Smooth muscle cell (in vitro differentiated cells): ENCODE measurements around the gene USH1C. TPM values are rescaled to one million over a fixed set of nuclear protein-coding genes. Genes with fewer than 3 reads are reported as not detected.

Source experiments
- DNase-seq: peaks from one replicate; lab custom pipeline; 2025; ENCODE audit not compliant: unreplicated experiment; lab: John Stamatoyannopoulos, UW
- H2AFZ ChIP-seq: fragments of 200-600 bp; sonication (generic); 2 replicates; pipeline ENCODE4 v1.6.0; 2016; ENCODE audit warnings: antibody characterized with exemption, low read depth, mild to moderate bottlenecking
- H3F3A ChIP-seq: fragments of 200-600 bp; sonication (generic); 2 replicates; pipeline ENCODE4 v1.6.0; 2017; ENCODE audit warnings: antibody characterized with exemption, low read depth
- H3K27ac ChIP-seq: fragments of 200-600 bp; sonication (generic); 2 replicates; pipeline ENCODE4 v1.5.1; 2016; ENCODE audit warnings: low read depth, mild to moderate bottlenecking
- H3K27me3 ChIP-seq: fragments of 200-600 bp; sonication (generic); 2 replicates; pipeline ENCODE4 v1.6.1; 2016; ENCODE audit warnings: low read depth, mild to moderate bottlenecking
- H3K36me3 ChIP-seq: fragments of 200-600 bp; sonication (generic); 2 replicates; pipeline ENCODE4 v1.5.1; 2016; ENCODE audit warnings: low read depth
- H3K4me1 ChIP-seq: fragments of 200-600 bp; sonication (generic); 2 replicates; pipeline ENCODE4 v1.5.1; 2016; ENCODE audit warnings: low read depth
- H3K4me2 ChIP-seq: fragments of 200-600 bp; sonication (generic); 2 replicates; pipeline ENCODE4 v1.6.0; 2016; ENCODE audit warnings: mild to moderate bottlenecking
- H3K4me3 ChIP-seq: fragments of 200-600 bp; sonication (generic); 2 replicates; pipeline ENCODE4 v1.5.1; 2016; ENCODE audit warnings: mild to moderate bottlenecking
- H3K79me2 ChIP-seq: fragments of 200-600 bp; sonication (generic); 2 replicates; pipeline ENCODE4 v1.6.0; 2016; ENCODE audit warnings: low read depth, mild to moderate bottlenecking
- H3K9ac ChIP-seq: fragments of 200-600 bp; sonication (generic); 2 replicates; pipeline ENCODE4 v1.6.0; 2016; ENCODE audit warnings: low read depth
- H3K9me3 ChIP-seq: fragments of 200-600 bp; sonication (generic); replicated peaks from 2 replicates; pipeline ENCODE4 v1.5.1; 2016; ENCODE audit warnings: low read depth
- H4K20me1 ChIP-seq: fragments of 200-600 bp; sonication (generic); 2 replicates; pipeline ENCODE4 v1.6.0; 2016; ENCODE audit warnings: low read depth
- WGBS: methylation state at CpG from one replicate; pipeline ENCODE4 v1.1.7; 2016; ENCODE audit warnings: low lambda C conversion rate; 5-methylcytosine and 5-hydroxymethylcytosine counted together
- polyA plus RNA-seq: library from polyadenylated mRNA; unstranded; fragments of >200 nt; fragmentation: Nextera tagmentation; extraction: Ambion mirVana; gene quantifications from 2 replicates; pipeline ENCODE4 v1.2.1, GENCODE V29; 2016
- total RNA-seq: library from RNA; depleted of rRNA; stranded (reverse); fragments of >200 nt; gene quantifications from 2 replicates; pipeline ENCODE4 v1.2.3, GENCODE V29; 2014
- TF ChIP-seq, protein P1 (sequence below): fragments of 200-600 bp; sonication (generic); IDR thresholded peaks from 2 replicates; pipeline ENCODE4 v1.5.1; 2017; ENCODE audit warnings: borderline replicate concordance, mild to moderate bottlenecking, antibody characterized with exemption; ENCODE audit not compliant: insufficient read depth, poor library complexity, severe bottlenecking

Gene USH1C
- total and polyA plus RNA-seq, 2 experiments from 2014 or later = not detected

DNA sequence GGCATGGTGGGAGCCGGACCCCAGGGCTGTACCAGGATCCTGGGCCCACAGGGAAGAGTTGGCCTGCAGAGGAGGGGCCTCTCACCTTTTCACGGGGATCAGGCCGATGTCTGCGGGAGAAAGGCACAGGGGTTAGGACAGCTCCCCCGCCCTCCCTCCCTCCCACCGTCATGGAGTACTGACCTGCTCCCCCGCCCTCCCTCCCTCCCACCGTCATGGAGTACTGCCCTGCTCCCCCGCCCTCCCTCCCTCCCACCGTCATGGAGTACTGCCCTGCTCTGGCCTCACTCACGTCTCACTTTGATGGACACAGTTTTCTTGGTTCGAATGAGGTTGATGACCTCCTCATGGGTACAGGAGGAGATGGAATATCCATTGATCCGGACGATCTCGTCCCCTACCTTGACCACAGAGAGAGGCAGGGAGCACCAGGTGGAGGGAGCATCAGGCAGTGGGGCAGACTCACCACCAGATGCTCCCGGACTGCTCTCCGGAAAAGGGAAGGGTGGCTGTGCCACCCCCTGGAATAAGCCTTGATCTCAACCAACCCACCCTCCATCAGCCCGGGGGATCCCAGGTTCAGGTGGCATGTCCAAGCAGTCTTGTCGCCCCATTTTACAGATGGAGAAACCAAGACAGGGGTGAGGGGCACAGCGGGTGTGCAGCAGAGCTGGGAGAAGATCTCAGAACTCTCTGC lies 17.1 kb downstream of the USH1C start:
- Histone ChIP-seq H3K4me2 (no peak overlapping the region), H3K36me3 (no peaks in the 10 kb centered on the region), H3K4me1 (peaks cover 7% of the 10 kb centered on the region), H3K4me3 (no peak overlapping the region), H3K9ac (no peak overlapping the region), H3K27me3 (peaks cover 14% of the 10 kb centered on the region), H4K20me1 (no peaks in the 10 kb centered on the region), H3K27ac (no peak overlapping the region), H3K9me3 (no peaks in the 10 kb centered on the region), H3K79me2 (no peaks in the 10 kb centered on the region), H3F3A (no peaks in the 10 kb centered on the region), H2AFZ (no peak overlapping the region)
- WGBS = 84% methylated on average over 17 of the region's 20 CpGs
- TF ChIP-seq, protein P1, sequence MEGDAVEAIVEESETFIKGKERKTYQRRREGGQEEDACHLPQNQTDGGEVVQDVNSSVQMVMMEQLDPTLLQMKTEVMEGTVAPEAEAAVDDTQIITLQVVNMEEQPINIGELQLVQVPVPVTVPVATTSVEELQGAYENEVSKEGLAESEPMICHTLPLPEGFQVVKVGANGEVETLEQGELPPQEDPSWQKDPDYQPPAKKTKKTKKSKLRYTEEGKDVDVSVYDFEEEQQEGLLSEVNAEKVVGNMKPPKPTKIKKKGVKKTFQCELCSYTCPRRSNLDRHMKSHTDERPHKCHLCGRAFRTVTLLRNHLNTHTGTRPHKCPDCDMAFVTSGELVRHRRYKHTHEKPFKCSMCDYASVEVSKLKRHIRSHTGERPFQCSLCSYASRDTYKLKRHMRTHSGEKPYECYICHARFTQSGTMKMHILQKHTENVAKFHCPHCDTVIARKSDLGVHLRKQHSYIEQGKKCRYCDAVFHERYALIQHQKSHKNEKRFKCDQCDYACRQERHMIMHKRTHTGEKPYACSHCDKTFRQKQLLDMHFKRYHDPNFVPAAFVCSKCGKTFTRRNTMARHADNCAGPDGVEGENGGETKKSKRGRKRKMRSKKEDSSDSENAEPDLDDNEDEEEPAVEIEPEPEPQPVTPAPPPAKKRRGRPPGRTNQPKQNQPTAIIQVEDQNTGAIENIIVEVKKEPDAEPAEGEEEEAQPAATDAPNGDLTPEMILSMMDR = no peak
- no peak for DNase-seq

DNA sequence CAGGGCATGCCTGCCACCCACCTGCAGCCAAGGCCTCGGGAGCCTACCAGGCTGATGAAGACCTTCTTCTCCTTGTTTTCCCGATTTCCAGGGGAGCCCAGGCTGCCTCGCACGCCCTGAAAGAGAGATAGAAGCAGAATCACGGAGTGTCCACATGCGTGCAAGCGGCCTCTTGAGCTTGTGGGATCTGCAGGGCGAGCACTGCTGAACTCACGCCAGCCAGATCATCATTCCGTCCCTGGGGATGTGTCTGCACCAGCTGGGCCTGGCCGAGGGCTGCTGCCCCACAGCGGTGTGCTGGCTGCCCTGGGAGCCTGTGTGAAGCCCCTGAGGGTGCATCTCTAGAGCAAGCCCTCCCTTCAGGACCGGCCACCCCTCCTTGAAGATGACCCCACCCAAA lies 17.9 kb downstream of the USH1C start:
- H3K4me1 ChIP-seq = peaks cover 7% of the 10 kb centered on the region
- H3K36me3 ChIP-seq = no peaks in the 10 kb centered on the region
- 89% methylated on average over 13 of the region's 13 CpGs for WGBS
- H3K4me3 ChIP-seq = no peak overlapping the region
- H3K79me2 ChIP-seq = no peaks in the 10 kb centered on the region
- no peaks in the 10 kb centered on the region for H3K9me3 ChIP-seq
- no peak overlapping the region for H2AFZ ChIP-seq
- no peaks in the 10 kb centered on the region for H3F3A ChIP-seq
- no peak overlapping the region for H3K9ac ChIP-seq
- no peak overlapping the region for H3K4me2 ChIP-seq
- H4K20me1 ChIP-seq = no peaks in the 10 kb centered on the region
- no peak for DNase-seq
- TF ChIP-seq, protein P1 = no peak
- H3K27me3 ChIP-seq = peaks cover 14% of the 10 kb centered on the region
- no peak overlapping the region for H3K27ac ChIP-seq

DNA sequence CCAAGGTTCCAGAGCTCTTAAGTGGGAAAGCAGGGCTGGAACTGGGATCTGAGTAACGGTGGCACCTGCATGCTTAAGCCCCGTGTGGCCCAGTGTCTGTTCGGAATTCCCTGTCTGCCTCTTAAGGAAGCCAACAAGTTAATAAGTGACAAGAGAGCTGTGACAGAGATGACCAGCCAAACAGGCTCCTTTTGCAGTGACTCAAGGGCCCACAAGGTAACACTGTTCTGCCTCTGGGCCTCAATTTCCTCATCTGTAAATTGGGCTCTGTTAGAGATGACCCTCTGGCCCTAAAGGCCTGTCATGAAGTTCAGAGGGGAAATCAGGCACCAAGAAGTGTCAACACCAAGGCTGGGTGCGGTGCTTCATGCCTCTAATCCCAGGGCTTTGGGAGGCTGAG lies 18.6 kb downstream of the USH1C start:
- H4K20me1 ChIP-seq = no peaks in the 10 kb centered on the region
- H3K9me3 ChIP-seq = no peaks in the 10 kb centered on the region
- no peak overlapping the region for H3K4me2 ChIP-seq
- no peak overlapping the region for H2AFZ ChIP-seq
- peaks cover 7% of the 10 kb centered on the region for H3K4me1 ChIP-seq
- 85% methylated on average over 4 of the region's 4 CpGs for WGBS
- DNase-seq = no peak
- H3K27ac ChIP-seq = no peak overlapping the region
- H3K27me3 ChIP-seq = peaks cover 14% of the 10 kb centered on the region
- no peaks in the 10 kb centered on the region for H3K36me3 ChIP-seq
- no peak overlapping the region for H3K9ac ChIP-seq
- H3K79me2 ChIP-seq = no peaks in the 10 kb centered on the region
- TF ChIP-seq, protein P1 = no peak
- no peaks in the 10 kb centered on the region for H3F3A ChIP-seq
- no peak overlapping the region for H3K4me3 ChIP-seq

DNA sequence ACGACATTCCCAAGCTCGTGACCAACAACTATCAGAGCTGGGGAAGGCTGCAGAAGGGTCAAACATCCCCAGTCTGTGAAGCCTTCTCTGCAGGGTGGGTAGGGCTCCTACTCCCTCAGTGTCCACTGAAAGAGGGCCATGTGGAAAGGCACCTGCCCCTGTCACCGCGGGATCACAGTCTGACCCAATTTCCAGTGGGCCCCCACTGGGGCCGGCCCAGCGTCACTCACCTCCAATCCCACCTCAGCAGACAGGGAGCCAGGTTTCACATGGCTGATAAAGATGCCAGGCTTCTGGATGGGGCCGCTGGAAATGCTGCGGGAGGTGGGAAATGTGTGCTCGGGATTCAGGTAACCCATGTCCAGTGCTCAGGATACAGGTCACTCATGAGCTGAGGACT lies 20.0 kb downstream of the USH1C start:
- H3K4me1 ChIP-seq = no peaks in the 10 kb centered on the region
- H4K20me1 ChIP-seq = no peaks in the 10 kb centered on the region
- H3K27ac ChIP-seq = no peak overlapping the region
- no peak overlapping the region for H2AFZ ChIP-seq
- 90% methylated on average over 9 of the region's 9 CpGs for WGBS
- TF ChIP-seq, protein P1 = no peak
- DNase-seq = no peak
- H3K4me2 ChIP-seq = no peak overlapping the region
- no peaks in the 10 kb centered on the region for H3K79me2 ChIP-seq
- H3K4me3 ChIP-seq = no peak overlapping the region
- H3K36me3 ChIP-seq = no peaks in the 10 kb centered on the region
- H3K9me3 ChIP-seq = no peaks in the 10 kb centered on the region
- H3F3A ChIP-seq = no peaks in the 10 kb centered on the region
- peaks cover 10% of the 10 kb centered on the region for H3K27me3 ChIP-seq
- no peak overlapping the region for H3K9ac ChIP-seq
